ENCODE measurements around the gene TTL.
A peak's percentile ranks its signal among the peaks of the same experiment; 100 is the strongest.

The TTL gene

DNA sequence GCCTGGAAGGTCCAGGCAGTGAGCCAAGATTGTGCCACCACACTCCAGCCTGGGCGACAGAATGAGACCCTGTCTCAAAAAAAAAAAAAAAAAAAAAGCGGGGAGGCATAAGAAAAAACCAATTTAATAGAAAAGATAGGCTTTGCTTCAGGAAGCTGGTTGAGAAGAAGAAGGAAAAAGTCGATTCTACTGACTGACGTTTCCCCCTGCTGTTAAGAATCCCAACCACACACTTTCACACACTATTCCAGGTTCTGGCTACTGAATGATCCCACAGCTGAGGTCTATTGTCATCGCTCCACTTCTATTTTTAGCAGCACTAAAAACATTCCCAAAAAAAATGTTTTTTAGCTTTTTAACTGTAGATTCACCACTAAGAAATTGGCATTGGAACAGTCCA lies 95.8 kb downstream of the TTL start:
- no peak for DNase-seq (ENCODE audit: low spot score)
- in situ Hi-C loops (cut with MboI; ENCODE audit: low sequenced_read_pairs, unreplicated experiment): no loop called here

GRCh38 chr2:112579241-112579640 lies 97.3 kb downstream of the TTL start:
- in situ Hi-C loops (cut with MboI; ENCODE audit: low sequenced_read_pairs, unreplicated experiment): no loop called here
- TF ChIP-seq, protein P1, sequence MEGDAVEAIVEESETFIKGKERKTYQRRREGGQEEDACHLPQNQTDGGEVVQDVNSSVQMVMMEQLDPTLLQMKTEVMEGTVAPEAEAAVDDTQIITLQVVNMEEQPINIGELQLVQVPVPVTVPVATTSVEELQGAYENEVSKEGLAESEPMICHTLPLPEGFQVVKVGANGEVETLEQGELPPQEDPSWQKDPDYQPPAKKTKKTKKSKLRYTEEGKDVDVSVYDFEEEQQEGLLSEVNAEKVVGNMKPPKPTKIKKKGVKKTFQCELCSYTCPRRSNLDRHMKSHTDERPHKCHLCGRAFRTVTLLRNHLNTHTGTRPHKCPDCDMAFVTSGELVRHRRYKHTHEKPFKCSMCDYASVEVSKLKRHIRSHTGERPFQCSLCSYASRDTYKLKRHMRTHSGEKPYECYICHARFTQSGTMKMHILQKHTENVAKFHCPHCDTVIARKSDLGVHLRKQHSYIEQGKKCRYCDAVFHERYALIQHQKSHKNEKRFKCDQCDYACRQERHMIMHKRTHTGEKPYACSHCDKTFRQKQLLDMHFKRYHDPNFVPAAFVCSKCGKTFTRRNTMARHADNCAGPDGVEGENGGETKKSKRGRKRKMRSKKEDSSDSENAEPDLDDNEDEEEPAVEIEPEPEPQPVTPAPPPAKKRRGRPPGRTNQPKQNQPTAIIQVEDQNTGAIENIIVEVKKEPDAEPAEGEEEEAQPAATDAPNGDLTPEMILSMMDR (IDR thresholded peaks at IDR 0.05; ENCODE audit: borderline replicate concordance, control extremely low read depth, extremely low read depth, insufficient read depth, missing control alignments): no peak
- DNase-seq (ENCODE audit: low spot score): no peak

More for the DNA sequence above, 95.8 kb downstream of the TTL start:
- TF ChIP-seq, protein P1 (IDR thresholded peaks at IDR 0.05; ENCODE audit: borderline replicate concordance, control extremely low read depth, extremely low read depth, insufficient read depth, missing control alignments): no peak

- in situ Hi-C loops (cut with MboI; ENCODE audit: low sequenced_read_pairs, unreplicated experiment): no loop called here
- DNase-seq (ENCODE audit: low spot score): no peak
- TF ChIP-seq, protein P1 (IDR thresholded peaks at IDR 0.05; ENCODE audit: borderline replicate concordance, control extremely low read depth, extremely low read depth, insufficient read depth, missing control alignments): no peak
These were observed 98.1 kb downstream of the TTL start for GRCh38 chr2:112580084-112580483.

DNA sequence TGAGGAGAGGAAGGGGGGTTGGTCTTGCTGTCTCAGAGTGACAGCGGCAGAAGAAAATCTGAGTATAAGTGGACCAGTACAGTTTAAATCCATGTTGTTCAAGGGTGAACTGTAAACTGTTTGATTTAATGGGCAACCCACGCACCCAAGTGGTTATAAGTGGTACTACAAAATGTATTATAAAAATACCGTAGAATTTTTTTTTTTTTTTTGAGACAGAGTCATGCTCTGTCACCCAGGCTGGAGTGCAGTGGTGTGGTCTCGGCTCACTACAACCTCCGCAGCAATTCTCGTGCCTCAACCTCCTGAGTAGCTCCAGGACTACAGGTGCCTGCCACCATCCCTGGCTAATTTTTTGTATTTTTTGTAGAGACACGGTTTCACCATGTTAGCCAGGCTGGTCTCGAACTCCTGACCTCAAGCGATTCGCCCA lies 100.4 kb downstream of the TTL start:
- in situ Hi-C loops (cut with MboI; ENCODE audit: low sequenced_read_pairs, unreplicated experiment): no loop called here
- DNase-seq (ENCODE audit: low spot score): no peak
- TF ChIP-seq, protein P1 (IDR thresholded peaks at IDR 0.05; ENCODE audit: borderline replicate concordance, control extremely low read depth, extremely low read depth, insufficient read depth, missing control alignments): no peak

GRCh38 chr2:112583497-112584133 lies 101.7 kb downstream of the TTL start:
- DNase-seq (ENCODE audit: low spot score): no peak
- TF ChIP-seq, protein P1 (IDR thresholded peaks at IDR 0.05; ENCODE audit: borderline replicate concordance, control extremely low read depth, extremely low read depth, insufficient read depth, missing control alignments): no peak
- in situ Hi-C loops (cut with MboI; ENCODE audit: low sequenced_read_pairs, unreplicated experiment): no loop called here

GRCh38 chr2:112584134-112584890 lies 102.4 kb downstream of the TTL start, which contains the start of gene CHCHD5:
Gene CHCHD5 (plus strand): TSS chr2:112584609. CDS start chr2:112584648, 39 bp downstream.
- in situ Hi-C loops (cut with MboI; ENCODE audit: low sequenced_read_pairs, unreplicated experiment): no loop called here
- DNase-seq (ENCODE audit: low spot score): peak; percentile 92
- TF ChIP-seq, protein P1 (IDR thresholded peaks at IDR 0.05; ENCODE audit: borderline replicate concordance, control extremely low read depth, extremely low read depth, insufficient read depth, missing control alignments): peak; percentile 12

Measured in GM13976 (cell line).